Measurements from ENCODE around the gene C17orf78. TPM values are rescaled to one million over a fixed set of nuclear protein-coding genes. Genes with fewer than 3 reads are reported as not detected.
A peak's percentile ranks its signal among the peaks of the same experiment; 100 is the strongest.

Gene C17orf78
- polyA plus RNA-seq, 1 of the 3 experiments (the other 2 are of a cell fraction) = not detected

- TF ChIP-seq ELF1 (IDR thresholded peaks at IDR 0.05) = no peak
- TF ChIP-seq CTCF (IDR thresholded peaks at IDR 0.05) = no peak
- TF ChIP-seq ZBTB33 (IDR thresholded peaks at IDR 0.05; ENCODE audit: borderline replicate concordance, low read depth) = no peak
- no peak for TF ChIP-seq SIN3A (IDR thresholded peaks at IDR 0.05; ENCODE audit: borderline replicate concordance, low read depth, low read length)
- TF ChIP-seq RCOR1 (IDR thresholded peaks at IDR 0.05; ENCODE audit: low read length) = no peak
- TF ChIP-seq POLR2AphosphoS5 (IDR thresholded peaks at IDR 0.05; ENCODE audit: low read depth, low read length) = no peak
- no peak for TF ChIP-seq JUND (IDR thresholded peaks at IDR 0.05)
- TF ChIP-seq FOXM1 (IDR thresholded peaks at IDR 0.05; ENCODE audit: low read depth) = no peak
- TF ChIP-seq USF1 (IDR thresholded peaks at IDR 0.05; ENCODE audit: borderline replicate concordance, low read depth) = no peak
- TF ChIP-seq EZH2phosphoT487 (IDR thresholded peaks at IDR 0.05; ENCODE audit: borderline replicate concordance, low read depth) = no peak
- TF ChIP-seq MEF2A (IDR thresholded peaks at IDR 0.05; ENCODE audit: borderline replicate concordance, low read depth) = no peak
- TF ChIP-seq PBX3 (IDR thresholded peaks at IDR 0.05) = no peak
- TF ChIP-seq EP300 (IDR thresholded peaks at IDR 0.05; ENCODE audit: borderline replicate concordance in 1 of 2, low read depth in 1 of 2, low read length in 1 of 2) = no peak
- TF ChIP-seq MXI1 (IDR thresholded peaks at IDR 0.05; ENCODE audit: low read depth, low read length) = no peak
- TF ChIP-seq MAX (IDR thresholded peaks at IDR 0.05; ENCODE audit: low read depth) = no peak
- TF ChIP-seq SMC3 (IDR thresholded peaks at IDR 0.05; ENCODE audit: low read depth, low read length) = no peak
- no peak for TF ChIP-seq FOXJ3 (CRISPR knock-in tag; IDR thresholded peaks at IDR 0.05)
- TF ChIP-seq FOSL2 (IDR thresholded peaks at IDR 0.05; ENCODE audit: borderline replicate concordance, low read depth) = no peak
- no peak overlapping the region for H3K9ac ChIP-seq
- H3K4me3 ChIP-seq (ENCODE audit: low read depth in 2 of 2, low read length in 1 of 2) = no peak overlapping the region
- 87% methylated on average over 6 of the region's 6 CpGs for WGBS (ENCODE audit: low lambda C conversion rate)
- H3F3A ChIP-seq (replicated peaks; ENCODE audit: insufficient read depth) = no peaks in the 10 kb centered on the region
- H3K79me2 ChIP-seq (ENCODE audit: insufficient read depth) = peaks cover 4% of the 10 kb centered on the region; the same call in 1 of the 2 replicates
- DNase-seq = no peak
- no peaks in the 10 kb centered on the region for H3K36me3 ChIP-seq (replicated peaks in 1 of 2; ENCODE audit: control insufficient read depth in 1 of 2, insufficient read depth in 2 of 2, low read length in 1 of 2)
- ChIA-PET CTCF (interaction anchor here (1.8 to 9.7 kb wide), 2 partner anchors 10 to 17 kb away, joined by 4 to 101 read pairs; partner anchors contain the start of gene C17orf78), POLR2A (no interaction called here)
- H3K27ac ChIP-seq (ENCODE audit: low read depth in 2 of 2, low read length in 1 of 2) = peak overlapping the region in 1 of 2 experiments; percentile 55; a peak in 2 of 4 replicates
- H3K4me2 ChIP-seq = no peak overlapping the region
- no peaks in the 10 kb centered on the region for H3K9me3 ChIP-seq
- no peaks in the 10 kb centered on the region for H4K20me1 ChIP-seq (ENCODE audit: insufficient read depth)
- no peaks in the 10 kb centered on the region for H3K27me3 ChIP-seq (ENCODE audit: insufficient read depth)
- no peaks in the 10 kb centered on the region for H3K9me2 ChIP-seq
- H2AFZ ChIP-seq (ENCODE audit: low read depth) = no peak overlapping the region
- peaks cover 0 to 27% of the 10 kb centered on the region in 2 experiments; a peak in 3 of 4 replicates for H3K4me1 ChIP-seq (ENCODE audit: control insufficient read depth in 1 of 2, insufficient read depth in 2 of 2, low read depth in 1 of 2, low read length in 1 of 2)
These were observed 15.4 kb downstream of the C17orf78 start for GRCh38 chr17:37391146-37391545.

Data from SK-N-SH (cell line).